GM10248 (cell line): ENCODE results near the gene PDCD6IP.

Experiments used
- CTCF ChIA-PET: fragments of 300-600 bp; sonication (Branson Sonifier 250); formaldehyde crosslinking; extraction: SDS; loops from one replicate; lab custom pipeline; 2021; ENCODE audit warnings: antibody characterized with exemption; lab: Yijun Ruan, JAX
- POLR2A ChIA-PET: fragments of 350-650 bp; sonication (Branson Sonifier 250); formaldehyde crosslinking; extraction: SDS; loops from one replicate; lab custom pipeline; 2020; ENCODE audit warnings: antibody characterized with exemption; lab: Yijun Ruan, JAX
- DNase-seq: peaks from one replicate; pipeline ENCODE4 v3.0.0; 2012; ENCODE audit errors: extremely low spot score
- TF ChIP-seq, protein P1 (sequence below): IDR thresholded peaks from 2 replicates; pipeline ENCODE4 v1.5.1; 2012; ENCODE audit warnings: mild to moderate bottlenecking, low read depth; ENCODE audit errors: extremely low read depth, missing control alignments, control extremely low read depth

The PDCD6IP gene

GRCh38 chr3:33803894-33804526 lies 5.6 kb downstream of the PDCD6IP start:
- TF ChIP-seq, protein P1, sequence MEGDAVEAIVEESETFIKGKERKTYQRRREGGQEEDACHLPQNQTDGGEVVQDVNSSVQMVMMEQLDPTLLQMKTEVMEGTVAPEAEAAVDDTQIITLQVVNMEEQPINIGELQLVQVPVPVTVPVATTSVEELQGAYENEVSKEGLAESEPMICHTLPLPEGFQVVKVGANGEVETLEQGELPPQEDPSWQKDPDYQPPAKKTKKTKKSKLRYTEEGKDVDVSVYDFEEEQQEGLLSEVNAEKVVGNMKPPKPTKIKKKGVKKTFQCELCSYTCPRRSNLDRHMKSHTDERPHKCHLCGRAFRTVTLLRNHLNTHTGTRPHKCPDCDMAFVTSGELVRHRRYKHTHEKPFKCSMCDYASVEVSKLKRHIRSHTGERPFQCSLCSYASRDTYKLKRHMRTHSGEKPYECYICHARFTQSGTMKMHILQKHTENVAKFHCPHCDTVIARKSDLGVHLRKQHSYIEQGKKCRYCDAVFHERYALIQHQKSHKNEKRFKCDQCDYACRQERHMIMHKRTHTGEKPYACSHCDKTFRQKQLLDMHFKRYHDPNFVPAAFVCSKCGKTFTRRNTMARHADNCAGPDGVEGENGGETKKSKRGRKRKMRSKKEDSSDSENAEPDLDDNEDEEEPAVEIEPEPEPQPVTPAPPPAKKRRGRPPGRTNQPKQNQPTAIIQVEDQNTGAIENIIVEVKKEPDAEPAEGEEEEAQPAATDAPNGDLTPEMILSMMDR: no peak
- CTCF ChIA-PET: no interaction called here
- no peak for DNase-seq
- POLR2A ChIA-PET: no interaction called here

- ChIA-PET CTCF (interaction anchor here (1.0 to 1.4 kb wide), 4 partner anchors 9 to 20 kb away, joined by 4 read pairs; partner anchors contain the start of gene PDCD6IP), POLR2A (no interaction called here)
- TF ChIP-seq, protein P1: no peak
- DNase-seq: no peak
Observed at GRCh38 chr3:33807191-33807590, 8.8 kb downstream of the PDCD6IP start.

DNA sequence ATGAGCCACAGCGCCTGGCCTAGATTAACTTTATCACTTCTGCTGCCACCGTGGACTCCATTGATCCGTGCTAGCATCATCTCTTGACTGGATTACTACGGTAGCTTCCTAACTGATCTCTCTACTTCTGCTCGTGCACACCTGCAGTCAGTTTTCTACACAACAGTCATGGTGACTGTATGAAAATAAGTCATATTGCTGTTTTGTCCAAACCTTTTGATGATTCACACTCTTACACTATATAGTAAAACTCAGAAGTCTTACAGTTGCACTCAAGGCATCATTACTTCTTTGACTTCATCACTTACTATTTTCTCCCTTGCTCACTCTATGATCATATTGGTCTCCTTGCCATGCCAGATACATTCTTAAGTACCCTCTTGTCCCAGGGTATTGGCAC lies 10.1 kb downstream of the PDCD6IP start:
- ChIA-PET CTCF (no interaction called here), POLR2A (no interaction called here)
- DNase-seq: no peak
- TF ChIP-seq, protein P1: no peak

DNA sequence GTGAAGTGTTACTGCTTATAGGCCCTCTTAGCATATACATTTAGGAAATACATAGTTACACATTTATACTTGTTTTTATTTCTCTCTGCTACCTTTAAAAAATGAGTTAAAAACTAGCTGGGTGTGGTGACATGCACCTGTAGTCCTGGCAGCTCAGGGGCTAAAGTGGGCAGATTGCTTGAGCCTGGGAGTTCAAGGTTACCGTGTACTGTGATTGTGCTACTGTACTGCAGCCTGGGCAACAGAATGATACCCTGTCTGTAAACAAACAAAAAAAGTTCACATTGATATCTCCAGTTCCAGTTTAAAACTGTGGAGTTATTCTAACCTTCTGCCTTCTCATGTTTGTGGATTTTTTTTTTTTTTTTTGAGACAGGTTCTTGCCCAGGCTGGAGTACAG lies 12.1 kb downstream of the PDCD6IP start:
- TF ChIP-seq, protein P1: no peak

GRCh38 chr3:33821989-33822388 lies 23.6 kb downstream of the PDCD6IP start:
- DNase-seq: no peak
- TF ChIP-seq, protein P1: no peak
- ChIA-PET CTCF (interaction anchor here (1.0 to 1.1 kb wide), 2 partner anchors 35 to 691 kb away, joined by 3 to 4 read pairs; no protein-coding TSS in a partner anchor), POLR2A (interaction anchor here (1.4 kb wide), 1 partner anchor 24 kb away, joined by 3 read pairs; the partner anchor contains the start of gene PDCD6IP)

More for the DNA sequence above, 12.1 kb downstream of the PDCD6IP start:
- ChIA-PET CTCF (interaction anchor here (1.4 to 2.3 kb wide), 3 partner anchors 9 to 12 kb away, joined by 4 to 7 read pairs (median 5); partner anchors contain the start of gene PDCD6IP), POLR2A (no interaction called here)
- DNase-seq: no peak

DNA sequence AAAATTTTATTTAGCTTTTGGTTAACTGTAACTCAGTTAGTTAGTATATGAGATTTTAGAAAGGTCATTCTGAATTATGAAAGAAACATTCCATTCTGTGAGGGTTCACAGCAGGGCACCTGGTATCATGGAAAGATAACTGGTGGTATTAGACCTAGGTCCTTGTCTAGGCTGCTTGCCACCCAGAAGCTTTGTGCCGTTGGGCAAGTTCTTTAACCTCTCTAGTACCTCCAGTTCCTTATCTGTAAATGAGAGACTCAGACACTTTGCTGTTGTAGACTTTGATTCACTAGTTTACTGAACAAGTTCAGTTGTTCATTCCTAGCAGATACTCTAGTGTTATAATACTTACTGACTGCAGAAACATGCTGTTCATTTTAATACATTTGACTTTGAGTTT lies 25.4 kb downstream of the PDCD6IP start:
- POLR2A ChIA-PET: no interaction called here

More for the DNA sequence above, 25.4 kb downstream of the PDCD6IP start:
- CTCF ChIA-PET: interaction anchor here (0.7 kb wide), 1 partner anchor 12 kb away, joined by 5 read pairs; no protein-coding TSS in a partner anchor
- no peak for DNase-seq
- TF ChIP-seq, protein P1: no peak
